GM04503 (cell line): Measurements from ENCODE around the gene THSD1.
"Not testable (repeated sequence)": the region's sequence is repeated elsewhere in the genome, so short reads cannot be mapped to it uniquely, and the experiment has no call there.

ENCODE experiments used
- DNase-seq: peaks from one replicate; pipeline ENCODE4 v3.0.0-alpha.2; 2012; ENCODE audit warnings: low read depth

The THSD1 gene

GRCh38 chr13:52408071-52408658 lies 2.2 kb upstream of the THSD1 start:
- DNase-seq: not testable (repeated sequence)

- DNase-seq: not testable (repeated sequence)
These were observed 1.5 kb upstream of the THSD1 start for GRCh38 chr13:52407436-52407835.

GRCh38 chr13:52406629-52407028 lies 657 bp upstream of the THSD1 start:
- DNase-seq: no peak

- no peak for DNase-seq
These were observed 604 bp downstream of the THSD1 start for GRCh38 chr13:52405369-52405766.

GRCh38 chr13:52399708-52400107 lies 6.3 kb downstream of the THSD1 start:
- no peak for DNase-seq

- DNase-seq: no peak
These were observed 6.9 kb downstream of the THSD1 start for GRCh38 chr13:52399046-52399445.

- DNase-seq: no peak
These were observed 10.3 kb downstream of the THSD1 start for GRCh38 chr13:52395704-52396103.

GRCh38 chr13:52394586-52394985 lies 11.4 kb downstream of the THSD1 start:
- DNase-seq: no peak

- no peak for DNase-seq
These were observed 12.2 kb downstream of the THSD1 start for GRCh38 chr13:52393572-52394357.

GRCh38 chr13:52387721-52388120 lies 18.3 kb downstream of the THSD1 start:
- DNase-seq: no peak

- DNase-seq: no peak
These were observed 20.1 kb downstream of the THSD1 start for GRCh38 chr13:52385870-52386269.

GRCh38 chr13:52383366-52383765 lies 22.6 kb downstream of the THSD1 start:
- no peak for DNase-seq

GRCh38 chr13:52378312-52378711 lies 27.7 kb downstream of the THSD1 start:
- no peak for DNase-seq

- no peak for DNase-seq
These were observed 28.1 kb downstream of the THSD1 start for GRCh38 chr13:52377898-52378297.

- DNase-seq: no peak
These were observed 31.0 kb downstream of the THSD1 start for GRCh38 chr13:52374873-52375411.

- no peak for DNase-seq
These were observed 31.6 kb downstream of the THSD1 start for GRCh38 chr13:52374389-52374788.

- DNase-seq: not testable (repeated sequence)
These were observed 32.7 kb downstream of the THSD1 start for GRCh38 chr13:52373277-52373676.

- no peak for DNase-seq
These were observed 34.2 kb downstream of the THSD1 start for GRCh38 chr13:52371736-52372247.

- no peak for DNase-seq
These were observed 39.7 kb downstream of the THSD1 start for GRCh38 chr13:52366291-52366690.

- not testable (repeated sequence) for DNase-seq
These were observed 43.6 kb downstream of the THSD1 start for GRCh38 chr13:52362169-52362887.

GRCh38 chr13:52361225-52361624 lies 44.7 kb downstream of the THSD1 start:
- no peak for DNase-seq

GRCh38 chr13:52359534-52359933 lies 46.4 kb downstream of the THSD1 start:
- DNase-seq: no peak

- no peak for DNase-seq
These were observed 49.6 kb downstream of the THSD1 start for GRCh38 chr13:52356327-52356726.
